H9 (cell line): ENCODE data around the gene USP37. TPM values are rescaled to one million over a fixed set of nuclear protein-coding genes. Genes with fewer than 3 reads are reported as not detected.

Source experiments
- DNase-seq: peaks from one replicate; pipeline ENCODE4 v3.0.0-alpha.2; 2017
- H2AFZ ChIP-seq: one replicate; pipeline ENCODE4 v1.6.1; 2013; ENCODE audit warnings: mild to moderate bottlenecking, low read length, control low read depth, moderate library complexity
- H2AK5ac ChIP-seq: 2 replicates; pipeline ENCODE4 v1.6.1; 2013; ENCODE audit warnings: low read length, control low read depth, mixed read lengths; ENCODE audit not compliant: insufficient read length
- H2BK120ac ChIP-seq: one replicate; pipeline ENCODE4 v1.6.1; 2013; ENCODE audit warnings: low read depth, mild to moderate bottlenecking, low read length, control low read depth, inconsistent platforms; ENCODE audit not compliant: poor library complexity, severe bottlenecking
- H2BK12ac ChIP-seq: 2 replicates; pipeline ENCODE4 v1.6.1; 2013; ENCODE audit warnings: low read length, control low read depth, mixed read lengths, low read depth; ENCODE audit not compliant: insufficient read length
- H2BK15ac ChIP-seq: 2 replicates; pipeline ENCODE4 v1.6.1; 2013; ENCODE audit warnings: low read depth, low read length, control low read depth
- H2BK20ac ChIP-seq: one replicate; pipeline ENCODE4 v1.6.1; 2013; ENCODE audit warnings: low read depth, mild to moderate bottlenecking, low read length, control low read depth, inconsistent platforms; ENCODE audit not compliant: poor library complexity, severe bottlenecking
- H2BK5ac ChIP-seq: 2 replicates; pipeline ENCODE4 v1.6.1; 2013; ENCODE audit warnings: low read length, control low read depth, mixed read lengths; ENCODE audit not compliant: insufficient read length
- H3K14ac ChIP-seq: 2 replicates; pipeline ENCODE4 v1.6.1; 2013; ENCODE audit warnings: low read length, control low read depth; ENCODE audit not compliant: insufficient read depth
- H3K18ac ChIP-seq: 2 replicates; pipeline ENCODE4 v1.6.1; 2013; ENCODE audit warnings: low read depth, mild to moderate bottlenecking, mixed read lengths, low read length, control low read depth; ENCODE audit not compliant: insufficient read length
- H3K23ac ChIP-seq: 2 replicates; pipeline ENCODE4 v1.6.1; 2013; ENCODE audit warnings: low read length, control low read depth, mixed read lengths, low read depth; ENCODE audit not compliant: insufficient read length
- H3K23me2 ChIP-seq: 2 replicates; pipeline ENCODE4 v1.6.1; 2013; ENCODE audit warnings: low read depth, mild to moderate bottlenecking, mixed read lengths, low read length, control low read depth; ENCODE audit not compliant: insufficient read length, poor library complexity, severe bottlenecking
- H3K27ac ChIP-seq: 2 replicates; pipeline ENCODE4 v1.5.1; 2013; ENCODE audit warnings: low read length, control low read depth, mixed read lengths, low read depth; ENCODE audit not compliant: insufficient read length
- H3K27me3 ChIP-seq: 2 replicates; pipeline ENCODE4 v1.6.1; 2013; ENCODE audit warnings: low read length, control low read depth, inconsistent platforms; ENCODE audit not compliant: insufficient read depth
- H3K4ac ChIP-seq: 2 replicates; pipeline ENCODE4 v1.6.1; 2013; ENCODE audit warnings: low read depth, mild to moderate bottlenecking, control low read depth, inconsistent platforms, low read length, moderate library complexity
- H3K4me1 ChIP-seq: 2 replicates; pipeline ENCODE4 v1.6.1; 2013; ENCODE audit warnings: low read length, control low read depth, inconsistent platforms; ENCODE audit not compliant: insufficient read depth
- H3K4me2 ChIP-seq: 2 replicates; pipeline ENCODE4 v1.6.1; 2013; ENCODE audit warnings: low read length, control low read depth, mixed read lengths; ENCODE audit not compliant: insufficient read length, insufficient read depth
- H3K56ac ChIP-seq: 2 replicates; pipeline ENCODE4 v1.6.1; 2013; ENCODE audit warnings: low read depth, mild to moderate bottlenecking, mixed read lengths, low read length, control low read depth; ENCODE audit not compliant: insufficient read length
- H3K79me1 ChIP-seq: 2 replicates; pipeline ENCODE4 v1.6.1; 2013; ENCODE audit warnings: low read depth, mild to moderate bottlenecking, moderate library complexity, low read length, control low read depth, inconsistent platforms; ENCODE audit not compliant: insufficient read depth, poor library complexity, severe bottlenecking
- H3K79me2 ChIP-seq: 2 replicates; pipeline ENCODE4 v1.6.1; 2013; ENCODE audit warnings: low read length, control low read depth, inconsistent platforms; ENCODE audit not compliant: insufficient read depth
- H3K9ac ChIP-seq: 2 replicates; pipeline ENCODE4 v1.6.1; 2013; ENCODE audit warnings: low read length, control low read depth, mixed read lengths; ENCODE audit not compliant: insufficient read length; ENCODE audit errors: extremely low read depth
- H3K9me3 ChIP-seq: one replicate; pipeline ENCODE4 v1.6.1; 2013; ENCODE audit warnings: low read depth, low read length, inconsistent platforms; ENCODE audit not compliant: control insufficient read depth
- H3T11ph ChIP-seq: one replicate; pipeline ENCODE4 v1.6.1; 2013; ENCODE audit warnings: mild to moderate bottlenecking, low read length, control low read depth, inconsistent platforms
- H4K20me1 ChIP-seq: one replicate; pipeline ENCODE4 v1.6.1; 2013; ENCODE audit not compliant: control insufficient read depth, insufficient read length, insufficient read depth
- H4K5ac ChIP-seq: 2 replicates; pipeline ENCODE4 v1.6.1; 2013; ENCODE audit warnings: low read depth, mild to moderate bottlenecking, mixed read lengths, low read length, control low read depth; ENCODE audit not compliant: insufficient read length
- H4K8ac ChIP-seq: replicated peaks from 2 replicates; pipeline ENCODE4 v1.6.1; 2013; ENCODE audit warnings: low read length, control low read depth, mixed read lengths, low read depth; ENCODE audit not compliant: insufficient read length
- H4K91ac ChIP-seq: 2 replicates; pipeline ENCODE4 v1.6.1; 2013; ENCODE audit warnings: low read depth, mild to moderate bottlenecking, moderate library complexity, mixed read lengths, low read length, control low read depth; ENCODE audit not compliant: insufficient read length
- H3K27ac Mint-ChIP-seq, 3 experiments: 2 replicates in 2 of 3; 3 replicates in 1 of 3; pipeline ENCODE4 v1.8.0; 2020 to 2021; ENCODE audit warnings: mixed read lengths in 3 of 3, mild to moderate bottlenecking in 1 of 3, moderate library complexity in 1 of 3
- H3K27me3 Mint-ChIP-seq: 2 replicates; pipeline ENCODE4 v1.8.0; 2021; ENCODE audit warnings: low read depth, mild to moderate bottlenecking, moderate library complexity, mixed read lengths
- H3K36me3 Mint-ChIP-seq, 3 experiments: 2 replicates in 2 of 3; 3 replicates in 1 of 3; pipeline ENCODE4 v1.8.0; 2020 to 2021; ENCODE audit warnings: low read depth in 3 of 3, mixed read lengths in 3 of 3; ENCODE audit not compliant: insufficient read depth in 1 of 3
- H3K4me1 Mint-ChIP-seq, 2 experiments: 2 replicates each; pipeline ENCODE4 v1.8.0; 2020; ENCODE audit warnings: mixed read lengths in 2 of 2
- H3K4me3 Mint-ChIP-seq, 2 experiments: 2 replicates in 1 of 2; 3 replicates in 1 of 2; pipeline ENCODE4 v1.8.0; 2020 to 2021; ENCODE audit warnings: mild to moderate bottlenecking in 2 of 2, mixed read lengths in 2 of 2, moderate library complexity in 1 of 2
- H3K9me3 Mint-ChIP-seq, 2 experiments: 2 replicates in 1 of 2; 3 replicates in 1 of 2; pipeline ENCODE4 v1.8.0; 2020; ENCODE audit warnings: mild to moderate bottlenecking in 2 of 2, mixed read lengths in 2 of 2, moderate library complexity in 1 of 2
- CTCF ChIP-seq: fragments of 200-600 bp; sonication (generic); conservative IDR thresholded peaks from 3 replicates; pipeline ENCODE4 v1.8.0; 2021; ENCODE audit warnings: antibody characterized with exemption, mild to moderate bottlenecking
- WGBS: extraction: QIAGEN DNeasy Blood & Tissue Kit; methylation state at CpG from one replicate; pipeline ENCODE4 v1.1.7; 2013; ENCODE audit warnings: missing lambda C conversion rate, low lambda C conversion rate, mixed read lengths; ENCODE audit not compliant: insufficient read length; ENCODE audit errors: extremely low coverage; 5-methylcytosine and 5-hydroxymethylcytosine counted together
- total RNA-seq: library from RNA; stranded (reverse); gene quantifications from 2 replicates; pipeline ENCODE4 v1.2.1, GENCODE V29; 2021

USP37 gene
- total RNA-seq, 1 experiment from 2014 or later: 34.9 TPM

GRCh38 chr2:218403810-218404209, 164.3 kb downstream of the USP37 start:
- no peak for TF ChIP-seq CTCF
- no peak overlapping the region for H3K56ac ChIP-seq
- H2AK5ac ChIP-seq: no peak overlapping the region
- H3K27ac Mint-ChIP-seq: no peak overlapping the region
- H3K9me3 ChIP-seq: no peaks in the 10 kb centered on the region
- H4K20me1 ChIP-seq: no peaks in the 10 kb centered on the region
- peaks cover 5% of the 10 kb centered on the region for H3K27me3 Mint-ChIP-seq
- no peak for DNase-seq
- H3K4me1 Mint-ChIP-seq: peaks cover 19 to 26% of the 10 kb centered on the region in 2 experiments
- no peak overlapping the region for H3K18ac ChIP-seq
- peaks cover 21% of the 10 kb centered on the region for H3K23me2 ChIP-seq
- no peak overlapping the region for H3K14ac ChIP-seq
- no peaks in the 10 kb centered on the region for H3K79me1 ChIP-seq
- H3K36me3 Mint-ChIP-seq: peaks cover 4 to 25% (median 22%) of the 10 kb centered on the region in 3 experiments; a peak in 6 of 7 replicates
- H2BK15ac ChIP-seq: no peak overlapping the region
- no peak overlapping the region for H4K5ac ChIP-seq
- H3K4ac ChIP-seq: no peak overlapping the region
- H3K27ac ChIP-seq: no peak overlapping the region
- no peak overlapping the region for H3K9ac ChIP-seq
- no peak overlapping the region for H2BK20ac ChIP-seq
- no peak overlapping the region for H4K8ac ChIP-seq
- H3K4me2 ChIP-seq: no peak overlapping the region
- H3K4me3 Mint-ChIP-seq: peak overlapping the region in 1 of 2 experiments; percentile 59; a peak in 1 of 5 replicates
- no peaks in the 10 kb centered on the region for H3K79me2 ChIP-seq
- peaks cover 4% of the 10 kb centered on the region; the same call in 1 of the 2 replicates for H3K4me1 ChIP-seq
- peaks cover 3% of the 10 kb centered on the region; the same call in 1 of the 2 replicates for H3K27me3 ChIP-seq
- no peak overlapping the region for H2BK120ac ChIP-seq
- no CpG with 5 or more reads among the region's 7 CpGs for WGBS
- H2AFZ ChIP-seq: no peak overlapping the region
- H3K23ac ChIP-seq: no peak overlapping the region
- no peak overlapping the region for H3T11ph ChIP-seq
- no peak overlapping the region for H4K91ac ChIP-seq
- no peaks in the 10 kb centered on the region for H3K9me3 Mint-ChIP-seq
- H2BK5ac ChIP-seq: no peak overlapping the region
- no peak overlapping the region for H2BK12ac ChIP-seq
